Measurements from ENCODE around the gene MINPP1.
"Not testable (repeated sequence)": the region's sequence is repeated elsewhere in the genome, so short reads cannot be mapped to it uniquely, and the experiment has no call there.

- TF ChIP-seq YY1 (IDR thresholded peaks at IDR 0.05; ENCODE audit: insufficient read depth, insufficient read length); SUZ12 (IDR thresholded peaks at IDR 0.05; ENCODE audit: extremely low read depth, insufficient read depth, insufficient read length): not testable (repeated sequence)
Measured at GRCh38 chr10:87498106-87498789, 6.4 kb upstream of the MINPP1 start.
